Spleen (tissue), 11 donors: Measurements from ENCODE around the gene CREB1. TPM values are rescaled to one million over a fixed set of nuclear protein-coding genes. Genes with fewer than 3 reads are reported as not detected.

Experiments
- DNase-seq: peaks from one replicate; pipeline ENCODE4 v3.0.0-alpha.2; 2020
- H3K27ac ChIP-seq, 8 donors: fragments of 200-600 bp; sonication (generic) in 7 of 8; 1 replicate in 4 of 8; 2 replicates in 4 of 8; pipeline versions ENCODE4 v1.5.0 to v1.8.0; 2016 to 2021; ENCODE audit warnings: inconsistent platforms in 4 of 8, mild to moderate bottlenecking in 4 of 8, moderate library complexity in 1 of 8
- H3K27me3 ChIP-seq, 7 donors: fragments of 200-600 bp; sonication (generic) in 6 of 7; replicated peaks in 1 of 7; 1 replicate in 4 of 7; 2 replicates in 3 of 7; pipeline versions ENCODE4 v1.5.0 to v1.8.0; 2016 to 2021; ENCODE audit warnings: inconsistent platforms in 3 of 7, mild to moderate bottlenecking in 1 of 7
- H3K36me3 ChIP-seq, 6 donors: fragments of 200-600 bp; sonication (generic) in 5 of 6; 1 replicate in 4 of 6; 2 replicates in 2 of 6; pipeline versions ENCODE4 v1.5.0 to v1.8.0; 2016 to 2021; ENCODE audit warnings: inconsistent platforms in 2 of 6
- H3K4me1 ChIP-seq, 6 donors: fragments of 200-600 bp; sonication (generic) in 5 of 6; 1 replicate in 3 of 6; 2 replicates in 3 of 6; pipeline versions ENCODE4 v1.5.0 to v1.8.0; 2016 to 2021; ENCODE audit warnings: inconsistent platforms in 3 of 6
- H3K4me3 ChIP-seq, 8 donors: fragments of 200-600 bp; sonication (generic) in 7 of 8; 1 replicate in 4 of 8; 2 replicates in 4 of 8; pipeline versions ENCODE4 v1.5.0 to v1.8.0; 2016 to 2021; ENCODE audit warnings: inconsistent platforms in 4 of 8, mild to moderate bottlenecking in 4 of 8, moderate library complexity in 2 of 8
- H3K9me3 ChIP-seq, 8 donors: fragments of 200-600 bp; sonication (generic) in 7 of 8; 1 replicate in 4 of 8; 2 replicates in 4 of 8; pipeline versions ENCODE4 v1.5.0 to v1.8.0; 2016 to 2021; ENCODE audit warnings: inconsistent platforms in 4 of 8
- POLR2A ChIP-seq, 3 donors: fragments of 450-650 bp; IDR thresholded peaks; one replicate each; pipeline ENCODE4 v1.5.1; 2017; ENCODE audit warnings: antibody characterized with exemption in 3 of 3, mild to moderate bottlenecking in 1 of 3
- POLR2AphosphoS5 ChIP-seq, 3 donors: sonication (generic); formaldehyde crosslinking; IDR thresholded peaks; one replicate each; pipeline ENCODE4 v1.5.1; 2017; ENCODE audit warnings: antibody characterized with exemption in 3 of 3
- WGBS, 5 donors: extraction: QIAGEN DNeasy Blood & Tissue Kit in 3 of 5; methylation state at CpG; one replicate each; pipeline versions ENCODE4 v1.1.5 to v1.1.7; 2013 to 2018; 5-methylcytosine and 5-hydroxymethylcytosine counted together
- intact Hi-C: fragments of 100-400 bp; cut with DNase I; formaldehyde crosslinking; loops from one replicate; pipeline ENCODE4 v1.15.0; 2023; ENCODE audit warnings: low total_unique reads
- polyA plus RNA-seq, 3 donors: library from polyadenylated mRNA; stranded (reverse); fragments of 200-250 nt; gene quantifications; one replicate each; pipeline ENCODE4 v1.2.1, GENCODE V29; 2013
- total RNA-seq, 7 donors: library from RNA; depleted of rRNA in 3 of 7; stranded (reverse); fragments of >200 nt in 3 of 7; fragmentation: NEBNext Ultra II Directional in 4 of 7; extraction: Animal tissue kit (Norgen Biotek cat#: 25700) in 4 of 7; gene quantifications; one replicate each; pipeline versions ENCODE4 v1.1.0 to v1.2.1, GENCODE V29; 2016 to 2021
- TF ChIP-seq, protein P1 (sequence below), 11 experiments: fragments of 200-600 bp in 7 of 11; fragments of 450-650 bp in 4 of 11; sonication (generic) in 4 of 11; IDR thresholded peaks in 8 of 11; conservative IDR thresholded peaks in 3 of 11; 1 replicate in 7 of 11; 2 replicates in 4 of 11; pipeline versions ENCODE4 v1.4.0 to v1.8.0; 2016 to 2021; ENCODE audit warnings: antibody characterized with exemption in 11 of 11, inconsistent platforms in 4 of 11, mild to moderate bottlenecking in 1 of 11
- donor health status: healthy with polysubstance abuse.
- donor health status: DM: no; HTN: no; CAD: no; lungs with moderate emphysema.
- donor health status: DM: no; HTN: no; CAD: no.
- donor health status: Bipolar disorder and iron deficiency.
- donor health status: healthy.
- donor health status: DM: no; HTN: no; CAD: no.
- donor health status: DM: yes; HTN: yes; CAD: no.

The CREB1 gene
- total and polyA plus RNA-seq, 10 donors: 8.4 to 94.7 (median 78.7) TPM

DNA sequence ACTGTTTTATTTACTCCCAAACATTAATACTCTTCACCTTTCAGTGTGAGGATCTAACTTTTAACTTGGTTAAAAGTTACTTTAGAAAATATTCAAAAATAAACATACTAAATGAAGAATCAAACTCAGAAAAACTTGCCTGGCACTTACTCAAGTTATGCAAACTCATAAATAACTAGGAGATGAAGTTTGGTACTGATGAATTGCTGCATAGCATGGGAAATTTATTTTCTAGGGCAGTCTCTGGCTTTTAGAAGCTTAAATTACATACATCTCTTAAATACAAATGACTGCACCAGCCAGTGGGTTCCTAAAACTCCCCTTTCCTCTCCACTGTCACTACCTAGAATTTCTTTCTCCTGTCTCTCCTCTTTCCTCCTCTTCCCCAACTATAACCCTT lies 46.7 kb upstream of the CREB1 start:
- peaks cover 0 to 39% (median 3%) of the 10 kb centered on the region in 6 donors for H3K4me1 ChIP-seq
- no peak overlapping the region for H3K4me3 ChIP-seq
- H3K36me3 ChIP-seq: no peaks in the 10 kb centered on the region
- H3K9me3 ChIP-seq: no peaks in the 10 kb centered on the region
- intact Hi-C loops: no loop called here
- no peak for TF ChIP-seq POLR2A (IDR thresholded peaks at IDR 0.05)
- no peak for TF ChIP-seq POLR2AphosphoS5 (IDR thresholded peaks at IDR 0.05)
- TF ChIP-seq, protein P1, sequence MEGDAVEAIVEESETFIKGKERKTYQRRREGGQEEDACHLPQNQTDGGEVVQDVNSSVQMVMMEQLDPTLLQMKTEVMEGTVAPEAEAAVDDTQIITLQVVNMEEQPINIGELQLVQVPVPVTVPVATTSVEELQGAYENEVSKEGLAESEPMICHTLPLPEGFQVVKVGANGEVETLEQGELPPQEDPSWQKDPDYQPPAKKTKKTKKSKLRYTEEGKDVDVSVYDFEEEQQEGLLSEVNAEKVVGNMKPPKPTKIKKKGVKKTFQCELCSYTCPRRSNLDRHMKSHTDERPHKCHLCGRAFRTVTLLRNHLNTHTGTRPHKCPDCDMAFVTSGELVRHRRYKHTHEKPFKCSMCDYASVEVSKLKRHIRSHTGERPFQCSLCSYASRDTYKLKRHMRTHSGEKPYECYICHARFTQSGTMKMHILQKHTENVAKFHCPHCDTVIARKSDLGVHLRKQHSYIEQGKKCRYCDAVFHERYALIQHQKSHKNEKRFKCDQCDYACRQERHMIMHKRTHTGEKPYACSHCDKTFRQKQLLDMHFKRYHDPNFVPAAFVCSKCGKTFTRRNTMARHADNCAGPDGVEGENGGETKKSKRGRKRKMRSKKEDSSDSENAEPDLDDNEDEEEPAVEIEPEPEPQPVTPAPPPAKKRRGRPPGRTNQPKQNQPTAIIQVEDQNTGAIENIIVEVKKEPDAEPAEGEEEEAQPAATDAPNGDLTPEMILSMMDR (IDR thresholded peaks at IDR 0.05 in 8 of 11, conservative IDR thresholded peaks at IDR 0.05 in 3 of 11): no peak
- H3K27ac ChIP-seq: no peak overlapping the region
- H3K27me3 ChIP-seq: no peaks in the 10 kb centered on the region
- no peak for DNase-seq

DNA sequence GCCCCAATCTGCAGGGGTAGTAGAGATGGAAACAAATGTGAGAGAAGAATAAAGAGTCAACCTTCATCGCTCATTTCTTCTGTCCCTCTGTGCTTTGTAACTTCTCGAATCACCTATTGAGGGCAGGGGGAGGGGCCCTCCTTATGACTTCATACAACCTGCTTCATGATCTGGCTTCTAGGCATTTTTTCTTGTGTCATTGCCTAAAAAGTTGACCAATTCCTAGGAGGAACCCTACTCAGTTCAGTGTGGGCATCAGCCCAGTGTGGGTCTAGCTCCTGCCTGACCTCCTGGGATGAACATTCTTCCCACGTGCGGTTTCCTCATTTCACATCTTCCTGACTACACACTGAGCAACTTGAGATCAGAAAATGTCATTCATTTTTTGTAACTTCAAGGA lies 46.3 kb upstream of the CREB1 start:
- 79 to 90% (median 86%) methylated on average over 4 of the region's 4 CpGs for WGBS, 5 donors
- Histone ChIP-seq H3K27ac (no peak overlapping the region), H3K27me3 (no peaks in the 10 kb centered on the region), H3K9me3 (no peaks in the 10 kb centered on the region), H3K4me3 (no peak overlapping the region), H3K36me3 (no peaks in the 10 kb centered on the region), H3K4me1 (peaks cover 0 to 39% (median 3%) of the 10 kb centered on the region in 6 donors)
- no peak for DNase-seq
- intact Hi-C loops: no loop called here
- TF ChIP-seq, protein P1 (IDR thresholded peaks at IDR 0.05 in 8 of 11, conservative IDR thresholded peaks at IDR 0.05 in 3 of 11): no peak
- no peak for TF ChIP-seq POLR2AphosphoS5 (IDR thresholded peaks at IDR 0.05)
- TF ChIP-seq POLR2A (IDR thresholded peaks at IDR 0.05): no peak

- no peaks in the 10 kb centered on the region for H3K36me3 ChIP-seq
- H3K4me1 ChIP-seq: peaks cover 0 to 32% (median 3%) of the 10 kb centered on the region in 6 donors
- TF ChIP-seq POLR2A (IDR thresholded peaks at IDR 0.05): no peak
- TF ChIP-seq POLR2AphosphoS5 (IDR thresholded peaks at IDR 0.05): no peak
- TF ChIP-seq, protein P1 (IDR thresholded peaks at IDR 0.05 in 8 of 11, conservative IDR thresholded peaks at IDR 0.05 in 3 of 11): no peak
- no peak overlapping the region for H3K4me3 ChIP-seq
- DNase-seq: no peak
- peak overlapping the region in 1 of 8 donors; percentile 19 for H3K27ac ChIP-seq
- intact Hi-C loops: no loop called here
- no peaks in the 10 kb centered on the region for H3K27me3 ChIP-seq
- WGBS, 5 donors: 76 to 80% (median 77%) methylated on average over 10 of the region's 10 CpGs
- H3K9me3 ChIP-seq: no peaks in the 10 kb centered on the region
Measured at GRCh38 chr2:207484444-207485391, 45.0 kb upstream of the CREB1 start.

GRCh38 chr2:207487650-207488311 lies 42.0 kb upstream of the CREB1 start:
- no peaks in the 10 kb centered on the region for H3K9me3 ChIP-seq
- H3K4me1 ChIP-seq: peaks cover 0 to 18% (median 0%) of the 10 kb centered on the region in 6 donors
- no peak for DNase-seq
- H3K27me3 ChIP-seq: no peaks in the 10 kb centered on the region
- intact Hi-C loops: no loop called here
- H3K27ac ChIP-seq: no peak overlapping the region
- no peak for TF ChIP-seq POLR2A (IDR thresholded peaks at IDR 0.05)
- no peak for TF ChIP-seq POLR2AphosphoS5 (IDR thresholded peaks at IDR 0.05)
- TF ChIP-seq, protein P1 (IDR thresholded peaks at IDR 0.05 in 8 of 11, conservative IDR thresholded peaks at IDR 0.05 in 3 of 11): no peak
- no peaks in the 10 kb centered on the region for H3K36me3 ChIP-seq
- no peak overlapping the region for H3K4me3 ChIP-seq
- 90 to 95% (median 95%) methylated on average over 5 of the region's 5 CpGs for WGBS, 5 donors
